ENCODE results near the gene XRN2. TPM values are rescaled to one million over a fixed set of nuclear protein-coding genes. Genes with fewer than 3 reads are reported as not detected.
A peak's percentile ranks its signal among the peaks of the same experiment; 100 is the strongest.

XRN2 gene
- total RNA-seq, 2 experiments from 2014 or later: 71.3 to 72.6 TPM

DNA sequence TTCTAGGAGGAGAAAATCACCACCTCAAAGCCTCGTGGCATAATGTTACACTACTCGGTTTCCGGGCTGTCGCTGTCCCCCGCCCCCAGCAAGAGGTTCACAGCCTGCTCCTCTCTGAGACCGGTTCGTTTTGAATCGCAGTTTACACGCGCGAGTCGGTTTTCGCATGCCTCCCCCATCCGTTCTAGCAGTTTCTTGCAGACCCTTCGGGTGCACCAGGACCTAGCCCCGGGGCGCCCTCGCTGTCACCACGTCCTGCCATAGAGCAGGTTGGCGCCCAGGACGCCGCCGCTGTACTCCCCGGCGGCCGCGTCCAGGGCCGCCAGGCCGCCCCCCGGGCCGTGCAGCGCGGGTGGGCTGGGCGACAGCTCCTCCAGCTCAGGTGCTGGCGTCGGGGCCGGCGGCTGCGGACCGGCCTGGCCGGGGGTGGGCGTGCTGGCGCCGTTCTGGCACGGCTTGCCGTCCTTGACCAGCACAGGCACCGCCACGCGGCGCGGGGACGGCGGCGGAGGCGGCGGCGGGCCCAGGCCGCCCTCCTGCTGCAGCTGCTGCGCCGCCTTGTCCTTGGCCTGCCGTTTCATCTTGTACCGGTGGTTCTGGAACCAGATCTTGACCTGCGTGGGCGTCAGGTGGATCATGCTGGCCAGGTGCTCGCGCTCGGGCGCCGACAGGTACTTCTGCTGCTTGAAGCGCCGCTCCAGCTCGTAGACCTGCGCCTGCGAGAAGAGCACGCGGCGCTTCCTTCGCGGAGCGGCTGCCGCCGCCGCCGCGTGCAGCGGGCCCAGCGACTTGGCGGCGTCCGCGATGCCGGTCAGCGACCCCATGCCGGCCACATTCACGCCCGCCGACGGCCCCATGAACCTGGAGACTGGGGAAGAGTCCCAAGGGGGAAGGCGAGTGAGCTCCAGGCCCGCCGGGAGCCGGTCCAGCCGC lies 92.8 kb downstream of the XRN2 start:
- CTCF ChIA-PET: interaction anchor here (1.1 to 1.3 kb wide), 3 partner anchors 109 to 159 kb away, joined by 4 to 7 read pairs (median 6); no protein-coding TSS in a partner anchor
- POLR2A ChIA-PET: no interaction called here

DNA sequence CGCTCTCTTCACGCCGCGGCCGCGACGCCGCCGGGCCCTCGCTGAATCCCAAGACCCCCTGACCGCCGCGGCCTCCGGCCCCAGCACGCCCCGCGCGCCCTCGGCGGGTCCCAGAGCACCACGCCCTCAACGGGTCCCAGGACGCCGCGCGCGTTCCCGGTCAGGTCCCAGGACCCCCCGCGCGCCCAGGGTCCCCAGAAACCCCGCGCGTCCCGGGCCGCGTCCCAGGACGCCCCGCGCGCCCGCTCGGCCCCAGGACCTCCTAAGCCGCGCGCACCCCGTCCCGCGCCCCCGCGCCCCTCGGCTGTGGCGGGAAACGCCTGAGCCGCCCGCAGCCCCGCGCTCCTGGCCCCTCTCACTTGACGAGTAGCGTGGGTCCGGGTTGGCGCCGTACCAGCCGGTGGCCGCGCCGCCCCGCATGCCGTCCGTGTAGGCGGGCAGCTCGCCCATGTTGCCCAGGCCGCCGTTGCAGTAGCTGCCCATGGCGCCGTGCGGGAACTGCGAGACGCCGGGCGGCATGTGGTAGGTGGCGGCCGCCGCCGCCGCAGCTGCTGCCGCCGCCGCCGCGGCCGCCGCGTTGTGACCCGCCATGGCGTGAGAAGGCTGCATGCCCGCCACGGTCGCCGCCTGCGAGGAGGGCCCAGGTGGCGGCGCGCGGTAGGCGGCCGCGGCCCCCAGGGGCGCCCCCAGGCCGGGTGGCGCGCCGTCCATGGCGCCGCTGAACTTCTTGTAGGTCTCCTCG lies 93.6 kb downstream of the XRN2 start:
- H3K27ac Mint-ChIP-seq: no peak overlapping the region
- TF ChIP-seq, protein P1, sequence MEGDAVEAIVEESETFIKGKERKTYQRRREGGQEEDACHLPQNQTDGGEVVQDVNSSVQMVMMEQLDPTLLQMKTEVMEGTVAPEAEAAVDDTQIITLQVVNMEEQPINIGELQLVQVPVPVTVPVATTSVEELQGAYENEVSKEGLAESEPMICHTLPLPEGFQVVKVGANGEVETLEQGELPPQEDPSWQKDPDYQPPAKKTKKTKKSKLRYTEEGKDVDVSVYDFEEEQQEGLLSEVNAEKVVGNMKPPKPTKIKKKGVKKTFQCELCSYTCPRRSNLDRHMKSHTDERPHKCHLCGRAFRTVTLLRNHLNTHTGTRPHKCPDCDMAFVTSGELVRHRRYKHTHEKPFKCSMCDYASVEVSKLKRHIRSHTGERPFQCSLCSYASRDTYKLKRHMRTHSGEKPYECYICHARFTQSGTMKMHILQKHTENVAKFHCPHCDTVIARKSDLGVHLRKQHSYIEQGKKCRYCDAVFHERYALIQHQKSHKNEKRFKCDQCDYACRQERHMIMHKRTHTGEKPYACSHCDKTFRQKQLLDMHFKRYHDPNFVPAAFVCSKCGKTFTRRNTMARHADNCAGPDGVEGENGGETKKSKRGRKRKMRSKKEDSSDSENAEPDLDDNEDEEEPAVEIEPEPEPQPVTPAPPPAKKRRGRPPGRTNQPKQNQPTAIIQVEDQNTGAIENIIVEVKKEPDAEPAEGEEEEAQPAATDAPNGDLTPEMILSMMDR (IDR thresholded peaks at IDR 0.05): no peak
- H3K27me3 Mint-ChIP-seq: peaks cover 72% of the 10 kb centered on the region
- ATAC-seq (peak; percentile 34), DNase-seq (peak; percentile 12)
- intact Hi-C loops (cut with micrococcal nuclease): loop anchor here (5.0 kb wide), 1 partner anchor 111 kb away; no protein-coding TSS in a partner anchor
- H3K4me3 Mint-ChIP-seq: no peak overlapping the region
- H3K36me3 Mint-ChIP-seq (ENCODE audit: low read depth): peaks cover 10% of the 10 kb centered on the region
- peaks cover 16% of the 10 kb centered on the region for H3K4me1 Mint-ChIP-seq (ENCODE audit: low read depth)
- ChIA-PET POLR2A (no interaction called here), CTCF (interaction anchor here (1.1 to 1.2 kb wide), 2 partner anchors 108 to 159 kb away, joined by 4 to 6 read pairs; no protein-coding TSS in a partner anchor)
- H3K9me3 Mint-ChIP-seq: peaks cover 6% of the 10 kb centered on the region

More for the DNA sequence above, 92.8 kb downstream of the XRN2 start:
- H3K27me3 Mint-ChIP-seq: peaks cover 69% of the 10 kb centered on the region
- ATAC-seq (peak; percentile 77), DNase-seq (peak; percentile 68)
- intact Hi-C loops (cut with micrococcal nuclease): loop anchor here (5.0 kb wide), 1 partner anchor 111 kb away; no protein-coding TSS in a partner anchor
- peaks cover 6% of the 10 kb centered on the region for H3K9me3 Mint-ChIP-seq
- TF ChIP-seq, protein P1 (IDR thresholded peaks at IDR 0.05): no peak
- H3K36me3 Mint-ChIP-seq (ENCODE audit: low read depth): peaks cover 14% of the 10 kb centered on the region
- H3K4me1 Mint-ChIP-seq (ENCODE audit: low read depth): peaks cover 18% of the 10 kb centered on the region
- no peak overlapping the region for H3K27ac Mint-ChIP-seq
- peak overlapping the region; percentile 64 for H3K4me3 Mint-ChIP-seq

DNA sequence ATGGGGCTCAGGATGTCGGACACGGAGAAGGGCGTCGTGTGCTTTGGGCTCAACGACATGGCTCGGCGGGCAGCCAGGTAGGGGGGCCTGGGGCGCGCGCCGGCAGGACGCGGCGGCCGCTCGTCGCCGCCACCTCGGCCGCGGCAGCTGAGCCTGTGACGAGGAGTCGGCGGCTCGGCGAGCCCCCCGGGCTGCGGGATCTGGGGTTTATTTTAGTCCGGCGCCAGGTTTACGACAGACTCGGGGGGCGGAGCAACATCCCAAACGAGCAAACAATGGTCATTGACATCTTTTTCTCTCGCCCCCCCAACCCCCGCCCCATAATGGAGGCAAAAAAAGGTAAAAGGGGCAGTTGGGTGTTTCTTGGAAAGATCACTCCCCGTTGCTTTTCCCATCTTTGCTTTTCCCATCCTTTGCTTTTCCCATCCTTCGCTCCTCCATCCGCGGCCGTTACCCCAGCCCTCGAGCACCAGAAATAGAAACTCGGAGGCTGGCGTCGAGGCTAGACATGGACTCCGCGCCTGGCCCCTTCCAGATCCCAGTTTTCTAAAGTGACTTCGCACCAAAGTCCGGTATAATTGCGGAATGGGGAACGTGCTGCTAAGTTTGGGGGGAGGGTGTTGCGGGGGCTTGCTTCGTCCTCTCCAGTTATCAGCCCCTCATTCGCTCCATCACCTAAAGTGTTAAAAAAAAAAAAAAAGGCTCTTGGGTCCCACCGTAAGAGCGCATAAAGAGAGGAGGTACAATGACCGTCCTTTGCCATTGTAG lies 94.4 kb downstream of the XRN2 start, which contains the start of gene NKX2-4:
NKX2-4 (minus strand) TSS at position 186 of the 768 bp plus-strand sequence; CDS start at position 59, 127 bp downstream.
- no peak for ATAC-seq
- ChIA-PET POLR2A (no interaction called here), CTCF (no interaction called here)
- no peak for DNase-seq
- Mint-ChIP-seq H3K27me3 (peaks cover 69% of the 10 kb centered on the region), H3K36me3 (ENCODE audit: low read depth) (peaks cover 7% of the 10 kb centered on the region), H3K4me3 (peak within 1 kb of the TSS; percentile 33), H3K9me3 (peaks cover 6% of the 10 kb centered on the region), H3K4me1 (ENCODE audit: low read depth) (peaks cover 11% of the 10 kb centered on the region), H3K27ac (no peak within 1 kb of the TSS)
- TF ChIP-seq, protein P1 (IDR thresholded peaks at IDR 0.05): no peak
- intact Hi-C loops (cut with micrococcal nuclease): loop anchor here (5.0 kb wide), 1 partner anchor 110 kb away; no protein-coding TSS in a partner anchor

DNA sequence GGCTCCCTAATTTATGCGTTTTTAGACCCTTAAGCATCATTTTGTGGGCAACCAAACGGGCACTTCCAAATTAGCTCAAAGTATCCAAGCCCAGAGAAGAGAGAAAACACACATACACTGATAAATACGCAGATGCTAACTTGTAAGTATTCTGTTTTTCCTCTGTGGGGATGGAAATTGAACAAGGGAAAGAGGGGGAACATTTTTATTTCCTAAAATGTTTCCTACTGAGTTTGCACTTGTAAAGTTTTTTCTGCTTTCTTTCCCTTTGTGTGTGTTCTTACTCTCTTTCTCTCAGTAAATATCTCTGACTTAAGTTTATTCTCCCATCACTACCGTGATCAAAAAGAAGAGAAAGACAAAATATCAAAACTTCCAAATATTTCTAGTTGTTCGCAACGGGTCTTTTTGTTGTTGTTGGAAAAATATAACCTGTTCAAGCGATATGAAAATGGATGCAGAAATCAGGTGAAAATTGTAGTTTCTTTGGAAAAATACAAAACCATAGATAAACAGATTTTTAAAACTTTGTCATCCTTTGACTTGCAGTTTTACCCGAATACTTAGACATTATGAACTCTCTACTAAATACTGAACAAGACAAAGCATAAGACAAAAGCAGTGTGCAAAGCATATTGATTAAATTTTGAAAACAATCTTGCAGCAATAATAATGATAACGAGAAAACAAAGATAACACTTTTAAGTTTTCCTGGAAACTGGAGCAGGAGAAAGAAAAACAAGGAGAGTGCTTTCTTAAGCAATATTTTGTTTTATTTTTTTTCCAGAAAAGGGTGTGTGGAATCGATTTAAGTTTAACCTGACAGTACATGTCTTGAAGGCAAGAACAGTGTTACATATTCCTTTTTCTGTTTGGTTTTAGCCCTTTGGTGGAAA lies 95.2 kb downstream of the XRN2 start:
- Mint-ChIP-seq H3K4me1 (ENCODE audit: low read depth) (peaks cover 8% of the 10 kb centered on the region), H3K4me3 (peak overlapping the region; percentile 21), H3K27ac (no peak overlapping the region), H3K27me3 (peaks cover 64% of the 10 kb centered on the region), H3K9me3 (peaks cover 6% of the 10 kb centered on the region), H3K36me3 (ENCODE audit: low read depth) (peaks cover 7% of the 10 kb centered on the region)
- ATAC-seq (no peak), DNase-seq (no peak)
- TF ChIP-seq, protein P1 (IDR thresholded peaks at IDR 0.05): no peak
- CTCF ChIA-PET: no interaction called here
- POLR2A ChIA-PET: no interaction called here
- intact Hi-C loops (cut with micrococcal nuclease): loop anchor here (5.0 kb wide), 1 partner anchor 109 kb away; no protein-coding TSS in a partner anchor
